H54 (cell line): Measurements from ENCODE around the gene KRT83.

Experiments
- DNase-seq: peaks from one replicate; pipeline ENCODE4 v3.0.0; 2011; ENCODE audit warnings: low spot score, mixed read lengths; ENCODE audit not compliant: insufficient read length
- FAIRE-seq: peaks from 3 replicates; lab custom pipeline; 2011; peaks lifted over from hg19 to GRCh38; lab: Jason Lieb, UNC
- POLR2A ChIP-seq: IDR thresholded peaks from 2 replicates; pipeline ENCODE4 v1.6.1; 2011; ENCODE audit warnings: low read depth, mild to moderate bottlenecking, low read length

KRT83 gene

GRCh38 chr12:52285172-52285745, 35.9 kb downstream of the KRT83 start:
- no peak for TF ChIP-seq POLR2A
- FAIRE-seq (no peak), DNase-seq (peak; percentile 69)

- FAIRE-seq (no peak), DNase-seq (no peak)
Observed at GRCh38 chr12:52284562-52285171, 36.5 kb downstream of the KRT83 start.

GRCh38 chr12:52280796-52281560, 40.2 kb downstream of the KRT83 start:
- DNase-seq, result peak; percentile 89
- FAIRE-seq, result peak; percentile 68
- TF ChIP-seq POLR2A, result 0 out of 2 replicates have a peak, but pooled peaks have one; percentile 10

More at GRCh38 chr12:52284562-52285171, 36.5 kb downstream of the KRT83 start:
- no peak for TF ChIP-seq POLR2A

GRCh38 chr12:52280319-52280795, 40.8 kb downstream of the KRT83 start:
- DNase-seq (peak; percentile 74), FAIRE-seq (peak; percentile 75)
- TF ChIP-seq POLR2A, result no peak

GRCh38 chr12:52279422-52280318, 41.5 kb downstream of the KRT83 start:
- no peak for TF ChIP-seq POLR2A
- FAIRE-seq (no peak), DNase-seq (no peak)

GRCh38 chr12:52278575-52279421, 42.4 kb downstream of the KRT83 start:
- TF ChIP-seq POLR2A, result no peak
- FAIRE-seq (no peak), DNase-seq (peak; percentile 78)

- no peak for FAIRE-seq
- no peak for TF ChIP-seq POLR2A
- DNase-seq, result no peak
Observed at GRCh38 chr12:52277486-52278245, 43.5 kb downstream of the KRT83 start.

- FAIRE-seq, result no peak
- TF ChIP-seq POLR2A, result no peak
- no peak for DNase-seq
Observed at GRCh38 chr12:52275686-52276085, 45.5 kb downstream of the KRT83 start.

GRCh38 chr12:52274521-52275120, 46.6 kb downstream of the KRT83 start, which contains the start of gene KRT86:
Gene KRT86, plus strand, starts transcription at chr12:52274645. Its CDS starts 27,272 bp downstream, at chr12:52301917.
- no peak for TF ChIP-seq POLR2A
- no peak for DNase-seq
- FAIRE-seq, result no peak

GRCh38 chr12:52271158-52271557, 50.0 kb downstream of the KRT83 start:
- FAIRE-seq (no peak), DNase-seq (no peak)
- TF ChIP-seq POLR2A, result no peak

- FAIRE-seq, result no peak
- TF ChIP-seq POLR2A, result no peak
- DNase-seq, result no peak
Observed at GRCh38 chr12:52270541-52271070, 50.6 kb downstream of the KRT83 start.
